WTC11 (cell line): ENCODE data around the gene AOAH. TPM values are rescaled to one million over a fixed set of nuclear protein-coding genes. Genes with fewer than 3 reads are reported as not detected.

Experiments used
- ATAC-seq: fragments of 200-7000 bp; cut with Tn5 transposase; 2 replicates; pipeline ENCODE4 v1.10.0; 2021; ENCODE audit warnings: mild to moderate bottlenecking, moderate library complexity
- CTCF ChIA-PET: fragments of 300-600 bp; sonication (Branson Sonifier 250); formaldehyde crosslinking; loops from one replicate; lab custom pipeline; 2021; ENCODE audit warnings: antibody characterized with exemption; lab: Charles Lee
- POLR2A ChIA-PET: fragments of 350-600 bp; sonication (Branson Sonifier 250); formaldehyde crosslinking; loops from one replicate; lab custom pipeline; 2021; ENCODE audit warnings: antibody characterized with exemption; lab: Charles Lee
- DNase-seq: peaks from one replicate; pipeline ENCODE4 v3.0.0; 2021; ENCODE audit warnings: low spot score
- H3K27ac Mint-ChIP-seq: 2 replicates; pipeline ENCODE4 v1.8.0; 2021; ENCODE audit warnings: mixed read lengths
- H3K27me3 Mint-ChIP-seq: 2 replicates; pipeline ENCODE4 v1.8.0; 2021; ENCODE audit warnings: low read depth, mild to moderate bottlenecking, moderate library complexity, mixed read lengths
- H3K36me3 Mint-ChIP-seq: 2 replicates; pipeline ENCODE4 v1.8.0; 2021; ENCODE audit warnings: mixed read lengths
- H3K4me1 Mint-ChIP-seq: 2 replicates; pipeline ENCODE4 v1.8.0; 2022; ENCODE audit warnings: mixed read lengths
- H3K4me3 Mint-ChIP-seq: 2 replicates; pipeline ENCODE4 v1.8.0; 2021; ENCODE audit warnings: mild to moderate bottlenecking, moderate library complexity, mixed read lengths
- H3K9me3 Mint-ChIP-seq: 2 replicates; pipeline ENCODE4 v1.8.0; 2021; ENCODE audit warnings: mixed read lengths
- ETV6 ChIP-seq: sonication (generic); formaldehyde crosslinking; IDR thresholded peaks from 2 replicates; pipeline ENCODE4 v1.8.1; 2022; ENCODE audit warnings: mild to moderate bottlenecking, missing genetic modification reagents
- HMGA2 ChIP-seq: fragments of 250-450 bp; sonication (Bioruptor Pico); IDR thresholded peaks from 2 replicates; pipeline ENCODE4 v1.4.0; 2021; ENCODE audit warnings: mild to moderate bottlenecking, moderate library complexity
- NFATC4 ChIP-seq: fragments of 250-450 bp; sonication (Bioruptor Pico); IDR thresholded peaks from 2 replicates; pipeline ENCODE4 v1.9.0; 2021; ENCODE audit warnings: mild to moderate bottlenecking
- NR1H2 ChIP-seq: sonication (generic); formaldehyde crosslinking; IDR thresholded peaks from 2 replicates; pipeline ENCODE4 v1.9.0; 2021; ENCODE audit warnings: mild to moderate bottlenecking, moderate library complexity, missing genetic modification reagents
- NR2C2 ChIP-seq: sonication (generic); formaldehyde crosslinking; IDR thresholded peaks from 2 replicates; pipeline ENCODE4 v1.8.0; 2022; ENCODE audit warnings: mild to moderate bottlenecking, missing genetic modification reagents
- NR3C1 ChIP-seq: sonication (generic); formaldehyde crosslinking; conservative IDR thresholded peaks from 2 replicates; pipeline ENCODE4 v1.8.1; 2023; ENCODE audit warnings: low read depth, mild to moderate bottlenecking, missing genetic modification reagents
- PRRX2 ChIP-seq: fragments of 250-450 bp; sonication (Bioruptor Pico); IDR thresholded peaks from 2 replicates; pipeline ENCODE4 v1.8.0; 2021; ENCODE audit warnings: mild to moderate bottlenecking
- TEAD1 ChIP-seq: sonication (generic); formaldehyde crosslinking; IDR thresholded peaks from 2 replicates; pipeline ENCODE4 v1.8.0; 2022; ENCODE audit warnings: mild to moderate bottlenecking, missing genetic modification reagents
- TEAD4 ChIP-seq: sonication (generic); formaldehyde crosslinking; IDR thresholded peaks from 2 replicates; pipeline ENCODE4 v1.8.0; 2022; ENCODE audit warnings: mild to moderate bottlenecking, missing genetic modification reagents
- ZNF263 ChIP-seq: sonication (generic); formaldehyde crosslinking; IDR thresholded peaks from 2 replicates; pipeline ENCODE4 v1.8.1; 2022; ENCODE audit warnings: low read depth, mild to moderate bottlenecking, moderate library complexity, missing genetic modification reagents
- ZNF671 ChIP-seq: fragments of 250-450 bp; sonication (Bioruptor Pico); IDR thresholded peaks from 2 replicates; pipeline ENCODE4 v1.8.0; 2021; ENCODE audit warnings: mild to moderate bottlenecking
- total RNA-seq: library from RNA; stranded (reverse); gene quantifications from 3 replicates; pipeline ENCODE4 v1.2.3, GENCODE V29; 2021
- TF ChIP-seq, protein P1 (sequence below): sonication (generic); formaldehyde crosslinking; IDR thresholded peaks from 2 replicates; pipeline ENCODE4 v1.8.1; 2022; ENCODE audit warnings: mild to moderate bottlenecking, moderate library complexity, missing genetic modification reagents
- TF ChIP-seq, protein P2 (sequence below): sonication (generic); formaldehyde crosslinking; IDR thresholded peaks from 2 replicates; pipeline ENCODE4 v1.8.0; 2023; ENCODE audit warnings: missing genetic modification reagents, mild to moderate bottlenecking, borderline replicate concordance
- TF ChIP-seq, protein P3 (sequence below): sonication (generic); formaldehyde crosslinking; IDR thresholded peaks from 2 replicates; pipeline ENCODE4 v1.8.1; 2023; ENCODE audit warnings: mild to moderate bottlenecking, missing genetic modification reagents
- TF ChIP-seq, protein P4 (sequence below): fragments of 250-450 bp; sonication (Bioruptor Pico); IDR thresholded peaks from 2 replicates; pipeline ENCODE4 v1.9.0; 2021; ENCODE audit warnings: mild to moderate bottlenecking
- TF ChIP-seq, protein P5 (sequence below): fragments of 250-450 bp; sonication (Bioruptor Pico); IDR thresholded peaks from 2 replicates; pipeline ENCODE4 v2.1.2; 2022; ENCODE audit warnings: mild to moderate bottlenecking, moderate library complexity
- TF ChIP-seq, protein P6 (sequence below): sonication (generic); formaldehyde crosslinking; IDR thresholded peaks from 2 replicates; pipeline ENCODE4 v1.8.0; 2022; ENCODE audit warnings: mild to moderate bottlenecking, missing genetic modification reagents
- TF ChIP-seq, protein P7 (sequence below): sonication (generic); formaldehyde crosslinking; conservative IDR thresholded peaks from 2 replicates; pipeline ENCODE4 v1.8.1; 2023; ENCODE audit warnings: mild to moderate bottlenecking, low read depth, missing genetic modification reagents, moderate library complexity
- TF ChIP-seq, protein P8 (sequence below): sonication (generic); formaldehyde crosslinking; IDR thresholded peaks from 2 replicates; pipeline ENCODE4 v1.8.0; 2022; ENCODE audit warnings: mild to moderate bottlenecking, missing genetic modification reagents

AOAH gene
- total RNA-seq, 1 experiment from 2014 or later, result 0.31 TPM

DNA sequence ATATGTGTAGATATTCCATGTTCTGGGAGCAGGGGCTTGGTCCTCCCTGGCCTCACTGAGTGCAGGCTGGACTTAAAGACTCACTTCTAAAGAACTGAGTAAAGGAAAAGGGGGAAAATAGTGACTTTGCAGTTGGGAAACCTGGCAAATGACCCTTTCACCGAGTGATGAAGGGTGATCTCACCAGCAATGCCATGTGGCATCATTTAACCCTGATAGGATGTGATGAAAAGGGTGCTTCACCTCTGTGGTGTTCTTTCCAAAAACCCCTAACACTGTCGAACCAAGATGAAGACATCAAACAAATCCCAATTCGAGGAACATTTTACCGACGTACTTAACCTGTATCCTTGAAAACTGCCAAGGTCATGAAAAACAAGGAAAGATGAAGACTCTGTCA lies 71.9 kb downstream of the AOAH start:
- Mint-ChIP-seq H3K9me3 (peaks cover 3% of the 10 kb centered on the region; the same call in 1 of the 2 replicates), H3K4me3 (no peak overlapping the region), H3K4me1 (peaks cover 58% of the 10 kb centered on the region), H3K27ac (no peak overlapping the region)
- ATAC-seq (no peak), DNase-seq (no peak)
- POLR2A ChIA-PET, result no interaction called here
- CTCF ChIA-PET, result no interaction called here
- no peak for TF ChIP-seq ETV6 (CRISPR knock-in tag)
- TF ChIP-seq NR2C2 (CRISPR knock-in tag), result no peak
- TF ChIP-seq, protein P1, sequence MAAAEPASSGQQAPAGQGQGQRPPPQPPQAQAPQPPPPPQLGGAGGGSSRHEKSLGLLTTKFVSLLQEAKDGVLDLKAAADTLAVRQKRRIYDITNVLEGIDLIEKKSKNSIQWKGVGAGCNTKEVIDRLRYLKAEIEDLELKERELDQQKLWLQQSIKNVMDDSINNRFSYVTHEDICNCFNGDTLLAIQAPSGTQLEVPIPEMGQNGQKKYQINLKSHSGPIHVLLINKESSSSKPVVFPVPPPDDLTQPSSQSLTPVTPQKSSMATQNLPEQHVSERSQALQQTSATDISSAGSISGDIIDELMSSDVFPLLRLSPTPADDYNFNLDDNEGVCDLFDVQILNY, result no peak
- TF ChIP-seq, protein P2, sequence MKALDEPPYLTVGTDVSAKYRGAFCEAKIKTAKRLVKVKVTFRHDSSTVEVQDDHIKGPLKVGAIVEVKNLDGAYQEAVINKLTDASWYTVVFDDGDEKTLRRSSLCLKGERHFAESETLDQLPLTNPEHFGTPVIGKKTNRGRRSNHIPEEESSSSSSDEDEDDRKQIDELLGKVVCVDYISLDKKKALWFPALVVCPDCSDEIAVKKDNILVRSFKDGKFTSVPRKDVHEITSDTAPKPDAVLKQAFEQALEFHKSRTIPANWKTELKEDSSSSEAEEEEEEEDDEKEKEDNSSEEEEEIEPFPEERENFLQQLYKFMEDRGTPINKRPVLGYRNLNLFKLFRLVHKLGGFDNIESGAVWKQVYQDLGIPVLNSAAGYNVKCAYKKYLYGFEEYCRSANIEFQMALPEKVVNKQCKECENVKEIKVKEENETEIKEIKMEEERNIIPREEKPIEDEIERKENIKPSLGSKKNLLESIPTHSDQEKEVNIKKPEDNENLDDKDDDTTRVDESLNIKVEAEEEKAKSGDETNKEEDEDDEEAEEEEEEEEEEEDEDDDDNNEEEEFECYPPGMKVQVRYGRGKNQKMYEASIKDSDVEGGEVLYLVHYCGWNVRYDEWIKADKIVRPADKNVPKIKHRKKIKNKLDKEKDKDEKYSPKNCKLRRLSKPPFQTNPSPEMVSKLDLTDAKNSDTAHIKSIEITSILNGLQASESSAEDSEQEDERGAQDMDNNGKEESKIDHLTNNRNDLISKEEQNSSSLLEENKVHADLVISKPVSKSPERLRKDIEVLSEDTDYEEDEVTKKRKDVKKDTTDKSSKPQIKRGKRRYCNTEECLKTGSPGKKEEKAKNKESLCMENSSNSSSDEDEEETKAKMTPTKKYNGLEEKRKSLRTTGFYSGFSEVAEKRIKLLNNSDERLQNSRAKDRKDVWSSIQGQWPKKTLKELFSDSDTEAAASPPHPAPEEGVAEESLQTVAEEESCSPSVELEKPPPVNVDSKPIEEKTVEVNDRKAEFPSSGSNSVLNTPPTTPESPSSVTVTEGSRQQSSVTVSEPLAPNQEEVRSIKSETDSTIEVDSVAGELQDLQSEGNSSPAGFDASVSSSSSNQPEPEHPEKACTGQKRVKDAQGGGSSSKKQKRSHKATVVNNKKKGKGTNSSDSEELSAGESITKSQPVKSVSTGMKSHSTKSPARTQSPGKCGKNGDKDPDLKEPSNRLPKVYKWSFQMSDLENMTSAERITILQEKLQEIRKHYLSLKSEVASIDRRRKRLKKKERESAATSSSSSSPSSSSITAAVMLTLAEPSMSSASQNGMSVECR (CRISPR knock-in tag), result no peak
- TF ChIP-seq NR1H2 (CRISPR knock-in tag), result no peak
- TF ChIP-seq NR3C1, result no peak
- no peak for TF ChIP-seq TEAD1
- TF ChIP-seq NFATC4, result no peak
- TF ChIP-seq, protein P3, sequence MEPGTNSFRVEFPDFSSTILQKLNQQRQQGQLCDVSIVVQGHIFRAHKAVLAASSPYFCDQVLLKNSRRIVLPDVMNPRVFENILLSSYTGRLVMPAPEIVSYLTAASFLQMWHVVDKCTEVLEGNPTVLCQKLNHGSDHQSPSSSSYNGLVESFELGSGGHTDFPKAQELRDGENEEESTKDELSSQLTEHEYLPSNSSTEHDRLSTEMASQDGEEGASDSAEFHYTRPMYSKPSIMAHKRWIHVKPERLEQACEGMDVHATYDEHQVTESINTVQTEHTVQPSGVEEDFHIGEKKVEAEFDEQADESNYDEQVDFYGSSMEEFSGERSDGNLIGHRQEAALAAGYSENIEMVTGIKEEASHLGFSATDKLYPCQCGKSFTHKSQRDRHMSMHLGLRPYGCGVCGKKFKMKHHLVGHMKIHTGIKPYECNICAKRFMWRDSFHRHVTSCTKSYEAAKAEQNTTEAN (CRISPR knock-in tag), result no peak
- TF ChIP-seq, protein P4, sequence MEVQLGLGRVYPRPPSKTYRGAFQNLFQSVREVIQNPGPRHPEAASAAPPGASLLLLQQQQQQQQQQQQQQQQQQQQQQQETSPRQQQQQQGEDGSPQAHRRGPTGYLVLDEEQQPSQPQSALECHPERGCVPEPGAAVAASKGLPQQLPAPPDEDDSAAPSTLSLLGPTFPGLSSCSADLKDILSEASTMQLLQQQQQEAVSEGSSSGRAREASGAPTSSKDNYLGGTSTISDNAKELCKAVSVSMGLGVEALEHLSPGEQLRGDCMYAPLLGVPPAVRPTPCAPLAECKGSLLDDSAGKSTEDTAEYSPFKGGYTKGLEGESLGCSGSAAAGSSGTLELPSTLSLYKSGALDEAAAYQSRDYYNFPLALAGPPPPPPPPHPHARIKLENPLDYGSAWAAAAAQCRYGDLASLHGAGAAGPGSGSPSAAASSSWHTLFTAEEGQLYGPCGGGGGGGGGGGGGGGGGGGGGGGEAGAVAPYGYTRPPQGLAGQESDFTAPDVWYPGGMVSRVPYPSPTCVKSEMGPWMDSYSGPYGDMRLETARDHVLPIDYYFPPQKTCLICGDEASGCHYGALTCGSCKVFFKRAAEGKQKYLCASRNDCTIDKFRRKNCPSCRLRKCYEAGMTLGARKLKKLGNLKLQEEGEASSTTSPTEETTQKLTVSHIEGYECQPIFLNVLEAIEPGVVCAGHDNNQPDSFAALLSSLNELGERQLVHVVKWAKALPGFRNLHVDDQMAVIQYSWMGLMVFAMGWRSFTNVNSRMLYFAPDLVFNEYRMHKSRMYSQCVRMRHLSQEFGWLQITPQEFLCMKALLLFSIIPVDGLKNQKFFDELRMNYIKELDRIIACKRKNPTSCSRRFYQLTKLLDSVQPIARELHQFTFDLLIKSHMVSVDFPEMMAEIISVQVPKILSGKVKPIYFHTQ (CRISPR knock-in tag), result no peak
- no peak for TF ChIP-seq ZNF263 (CRISPR knock-in tag)
- TF ChIP-seq, all 79 proteins: peak for 0
- H3K27me3 Mint-ChIP-seq, result peaks cover 4% of the 10 kb centered on the region; the same call in 1 of the 2 replicates
- no peaks in the 10 kb centered on the region for H3K36me3 Mint-ChIP-seq

DNA sequence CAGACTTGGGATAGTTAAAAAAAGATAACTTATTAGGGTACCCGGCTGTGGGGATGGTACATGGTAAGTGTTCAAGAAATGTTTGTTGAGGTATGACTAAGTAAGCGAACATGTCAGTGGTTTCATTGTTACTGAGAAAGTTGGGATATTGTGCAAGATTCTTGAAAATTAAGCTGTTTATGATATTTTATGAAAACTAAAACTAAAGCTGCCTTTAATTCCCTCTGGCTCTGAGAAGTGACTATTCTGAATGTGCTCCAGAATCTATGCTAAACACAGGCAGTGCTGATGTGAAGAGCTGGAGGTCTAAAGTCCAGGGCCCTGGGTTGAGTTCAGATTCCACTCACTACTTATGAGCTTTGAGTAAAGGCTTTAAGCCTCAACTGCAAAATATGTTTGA lies 72.9 kb downstream of the AOAH start:
- peaks cover 3% of the 10 kb centered on the region; the same call in 1 of the 2 replicates for H3K9me3 Mint-ChIP-seq
- ATAC-seq (no peak), DNase-seq (no peak)
- no peaks in the 10 kb centered on the region for H3K36me3 Mint-ChIP-seq
- no peak overlapping the region for H3K4me3 Mint-ChIP-seq
- H3K4me1 Mint-ChIP-seq, result peaks cover 54% of the 10 kb centered on the region
- H3K27me3 Mint-ChIP-seq, result peaks cover 4% of the 10 kb centered on the region; the same call in 1 of the 2 replicates
- ChIA-PET POLR2A (no interaction called here), CTCF (no interaction called here)
- H3K27ac Mint-ChIP-seq, result no peak overlapping the region
- TF ChIP-seq, protein P1, result no peak
- TF ChIP-seq, protein P5, sequence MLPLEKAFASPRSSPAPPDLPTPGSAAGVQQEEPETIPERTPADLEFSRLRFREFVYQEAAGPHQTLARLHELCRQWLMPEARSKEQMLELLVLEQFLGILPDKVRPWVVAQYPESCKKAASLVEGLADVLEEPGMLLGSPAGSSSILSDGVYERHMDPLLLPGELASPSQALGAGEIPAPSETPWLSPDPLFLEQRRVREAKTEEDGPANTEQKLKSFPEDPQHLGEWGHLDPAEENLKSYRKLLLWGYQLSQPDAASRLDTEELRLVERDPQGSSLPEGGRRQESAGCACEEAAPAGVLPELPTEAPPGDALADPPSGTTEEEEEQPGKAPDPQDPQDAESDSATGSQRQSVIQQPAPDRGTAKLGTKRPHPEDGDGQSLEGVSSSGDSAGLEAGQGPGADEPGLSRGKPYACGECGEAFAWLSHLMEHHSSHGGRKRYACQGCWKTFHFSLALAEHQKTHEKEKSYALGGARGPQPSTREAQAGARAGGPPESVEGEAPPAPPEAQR (CRISPR knock-in tag), result no peak
- TF ChIP-seq, protein P6, sequence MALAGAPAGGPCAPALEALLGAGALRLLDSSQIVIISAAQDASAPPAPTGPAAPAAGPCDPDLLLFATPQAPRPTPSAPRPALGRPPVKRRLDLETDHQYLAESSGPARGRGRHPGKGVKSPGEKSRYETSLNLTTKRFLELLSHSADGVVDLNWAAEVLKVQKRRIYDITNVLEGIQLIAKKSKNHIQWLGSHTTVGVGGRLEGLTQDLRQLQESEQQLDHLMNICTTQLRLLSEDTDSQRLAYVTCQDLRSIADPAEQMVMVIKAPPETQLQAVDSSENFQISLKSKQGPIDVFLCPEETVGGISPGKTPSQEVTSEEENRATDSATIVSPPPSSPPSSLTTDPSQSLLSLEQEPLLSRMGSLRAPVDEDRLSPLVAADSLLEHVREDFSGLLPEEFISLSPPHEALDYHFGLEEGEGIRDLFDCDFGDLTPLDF, result no peak
- TF ChIP-seq ZNF671 (CRISPR knock-in tag) (no peak), PRRX2 (CRISPR knock-in tag) (no peak), NFATC4 (no peak), TEAD4 (CRISPR knock-in tag) (no peak), HMGA2 (CRISPR knock-in tag) (no peak)
- TF ChIP-seq, protein P7, sequence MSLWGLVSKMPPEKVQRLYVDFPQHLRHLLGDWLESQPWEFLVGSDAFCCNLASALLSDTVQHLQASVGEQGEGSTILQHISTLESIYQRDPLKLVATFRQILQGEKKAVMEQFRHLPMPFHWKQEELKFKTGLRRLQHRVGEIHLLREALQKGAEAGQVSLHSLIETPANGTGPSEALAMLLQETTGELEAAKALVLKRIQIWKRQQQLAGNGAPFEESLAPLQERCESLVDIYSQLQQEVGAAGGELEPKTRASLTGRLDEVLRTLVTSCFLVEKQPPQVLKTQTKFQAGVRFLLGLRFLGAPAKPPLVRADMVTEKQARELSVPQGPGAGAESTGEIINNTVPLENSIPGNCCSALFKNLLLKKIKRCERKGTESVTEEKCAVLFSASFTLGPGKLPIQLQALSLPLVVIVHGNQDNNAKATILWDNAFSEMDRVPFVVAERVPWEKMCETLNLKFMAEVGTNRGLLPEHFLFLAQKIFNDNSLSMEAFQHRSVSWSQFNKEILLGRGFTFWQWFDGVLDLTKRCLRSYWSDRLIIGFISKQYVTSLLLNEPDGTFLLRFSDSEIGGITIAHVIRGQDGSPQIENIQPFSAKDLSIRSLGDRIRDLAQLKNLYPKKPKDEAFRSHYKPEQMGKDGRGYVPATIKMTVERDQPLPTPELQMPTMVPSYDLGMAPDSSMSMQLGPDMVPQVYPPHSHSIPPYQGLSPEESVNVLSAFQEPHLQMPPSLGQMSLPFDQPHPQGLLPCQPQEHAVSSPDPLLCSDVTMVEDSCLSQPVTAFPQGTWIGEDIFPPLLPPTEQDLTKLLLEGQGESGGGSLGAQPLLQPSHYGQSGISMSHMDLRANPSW (CRISPR knock-in tag), result no peak
- TF ChIP-seq, protein P8, sequence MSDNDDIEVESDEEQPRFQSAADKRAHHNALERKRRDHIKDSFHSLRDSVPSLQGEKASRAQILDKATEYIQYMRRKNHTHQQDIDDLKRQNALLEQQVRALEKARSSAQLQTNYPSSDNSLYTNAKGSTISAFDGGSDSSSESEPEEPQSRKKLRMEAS (CRISPR knock-in tag), result no peak
